GM19468 (cell line): ENCODE results near the gene TMCC3.
"Not testable (repeated sequence)": the region's sequence is repeated elsewhere in the genome, so short reads cannot be mapped to it uniquely, and the experiment has no call there.

Experiments used
- ATAC-seq: cut with Tn5 transposase; IDR thresholded peaks from one replicate; pipeline ENCODE4 v1.9.1; 2021; ENCODE audit warnings: mild to moderate bottlenecking, moderate library complexity, moderate number of reproducible peaks; ENCODE audit not compliant: unreplicated experiment; ENCODE audit errors: extremely low read depth

The TMCC3 gene

GRCh38 chr12:94606810-94607209 lies 43.5 kb downstream of the TMCC3 start:
- ATAC-seq = not testable (repeated sequence)

GRCh38 chr12:94604366-94604698 lies 46.0 kb downstream of the TMCC3 start:
- ATAC-seq = no peak

GRCh38 chr12:94603434-94604365 lies 46.7 kb downstream of the TMCC3 start:
- no peak for ATAC-seq

- no peak for ATAC-seq
These were observed 48.3 kb downstream of the TMCC3 start for GRCh38 chr12:94602024-94602423.

GRCh38 chr12:94601307-94601706 lies 49.0 kb downstream of the TMCC3 start:
- ATAC-seq = not testable (repeated sequence)

GRCh38 chr12:94599189-94599588 lies 51.2 kb downstream of the TMCC3 start:
- no peak for ATAC-seq

GRCh38 chr12:94597268-94597667 lies 53.1 kb downstream of the TMCC3 start:
- no peak for ATAC-seq

- no peak for ATAC-seq
These were observed 53.8 kb downstream of the TMCC3 start for GRCh38 chr12:94596596-94596995.

GRCh38 chr12:94595152-94595551 lies 55.2 kb downstream of the TMCC3 start:
- no peak for ATAC-seq

- no peak for ATAC-seq
These were observed 55.9 kb downstream of the TMCC3 start for GRCh38 chr12:94594443-94594825.

GRCh38 chr12:94593822-94594442 lies 56.4 kb downstream of the TMCC3 start:
- ATAC-seq = no peak

- ATAC-seq = not testable (repeated sequence)
These were observed 57.6 kb downstream of the TMCC3 start for GRCh38 chr12:94592723-94593122.

GRCh38 chr12:94592080-94592479 lies 58.3 kb downstream of the TMCC3 start:
- no peak for ATAC-seq

- no peak for ATAC-seq
These were observed 59.9 kb downstream of the TMCC3 start for GRCh38 chr12:94590428-94590827.

- no peak for ATAC-seq
These were observed 60.8 kb downstream of the TMCC3 start for GRCh38 chr12:94589591-94590001.

GRCh38 chr12:94588346-94588745 lies 62.0 kb downstream of the TMCC3 start:
- ATAC-seq = no peak

- no peak for ATAC-seq
These were observed 62.8 kb downstream of the TMCC3 start for GRCh38 chr12:94587266-94588241.

- ATAC-seq = no peak
These were observed 63.6 kb downstream of the TMCC3 start for GRCh38 chr12:94586589-94587259.

GRCh38 chr12:94585626-94586025 lies 64.7 kb downstream of the TMCC3 start:
- ATAC-seq = no peak

GRCh38 chr12:94584377-94584776 lies 66.0 kb downstream of the TMCC3 start:
- ATAC-seq = no peak
